Renal cortical epithelial cell (primary cell): ENCODE results near the gene MEF2A. TPM values are rescaled to one million over a fixed set of nuclear protein-coding genes. Genes with fewer than 3 reads are reported as not detected.
"Not testable (repeated sequence)": the region's sequence is repeated elsewhere in the genome, so short reads cannot be mapped to it uniquely, and the experiment has no call there.

Experiments used
- DNase-seq: peaks from one replicate; pipeline ENCODE4 v3.0.0-alpha.2; 2011; ENCODE audit warnings: low read depth
- total RNA-seq: library from RNA; depleted of rRNA; stranded (reverse); fragments of >200 nt; gene quantifications from 2 replicates; pipeline ENCODE4 v1.2.3, GENCODE V29; 2014

Gene MEF2A
- 17.2 and 50.4 TPM in 2 replicates for total RNA-seq

GRCh38 chr15:99565299-99566156, at the start of gene MEF2A:
TSS of gene MEF2A (plus strand) at chr15:99565984. CDS start at chr15:99633120, 67,136 bp downstream.
- peak; percentile 72 for DNase-seq

- no peak for DNase-seq
These were observed 47.6 kb upstream of the MEF2A start for GRCh38 chr15:99518191-99518590.

- DNase-seq = not testable (repeated sequence)
These were observed 46.4 kb upstream of the MEF2A start for GRCh38 chr15:99519366-99519765.

- no peak for DNase-seq
These were observed 43.5 kb upstream of the MEF2A start for GRCh38 chr15:99522288-99522687.

- no peak for DNase-seq
These were observed 39.6 kb upstream of the MEF2A start for GRCh38 chr15:99526176-99526575.

- DNase-seq = no peak
These were observed 39.1 kb upstream of the MEF2A start for GRCh38 chr15:99526671-99527070.

- DNase-seq = peak; percentile 61
These were observed 29.3 kb upstream of the MEF2A start for GRCh38 chr15:99536422-99537040.

- DNase-seq = no peak
These were observed 28.4 kb upstream of the MEF2A start for GRCh38 chr15:99537344-99537743.

- no peak for DNase-seq
These were observed 27.5 kb upstream of the MEF2A start for GRCh38 chr15:99538261-99538660.

- DNase-seq = no peak
These were observed 23.0 kb upstream of the MEF2A start for GRCh38 chr15:99542828-99543227.

- DNase-seq = peak; percentile 61
These were observed 20.2 kb upstream of the MEF2A start for GRCh38 chr15:99545605-99546004.

- no peak for DNase-seq
These were observed 19.2 kb upstream of the MEF2A start for GRCh38 chr15:99546441-99547100.

- no peak for DNase-seq
These were observed 18.3 kb upstream of the MEF2A start for GRCh38 chr15:99547517-99547916.

- DNase-seq = no peak
These were observed 15.7 kb upstream of the MEF2A start for GRCh38 chr15:99550077-99550476.

- no peak for DNase-seq
These were observed 13.7 kb upstream of the MEF2A start for GRCh38 chr15:99552111-99552510.

GRCh38 chr15:99554880-99555488, 10.8 kb upstream of the MEF2A start:
- no peak for DNase-seq

GRCh38 chr15:99556011-99556410, 9.8 kb upstream of the MEF2A start:
- no peak for DNase-seq

GRCh38 chr15:99556578-99556977, 9.2 kb upstream of the MEF2A start:
- no peak for DNase-seq

GRCh38 chr15:99558084-99558483, 7.7 kb upstream of the MEF2A start:
- no peak for DNase-seq

GRCh38 chr15:99558571-99558970, 7.2 kb upstream of the MEF2A start:
- no peak for DNase-seq

- no peak for DNase-seq
These were observed 4.1 kb upstream of the MEF2A start for GRCh38 chr15:99561476-99562230.

- DNase-seq = no peak
These were observed 3.5 kb upstream of the MEF2A start for GRCh38 chr15:99562238-99562637.
